ENCODE results near the gene OLFML3. TPM values are rescaled to one million over a fixed set of nuclear protein-coding genes. Genes with fewer than 3 reads are reported as not detected.
"Not testable (repeated sequence)": the region's sequence is repeated elsewhere in the genome, so short reads cannot be mapped to it uniquely, and the experiment has no call there.

OLFML3 gene
- total and polyA plus RNA-seq, 2 of the 13 experiments (the other 11 are each of a cell fraction or from before 2014, with no cell fraction given) = 2.0 to 5.1 TPM

GRCh38 chr1:114015075-114015474 lies 35.8 kb downstream of the OLFML3 start (continued):
- no peak for TF ChIP-seq IKZF5 (CRISPR knock-in tag; IDR thresholded peaks at IDR 0.05)
- TF ChIP-seq PHF21A (CRISPR knock-in tag; IDR thresholded peaks at IDR 0.05) = no peak

GRCh38 chr1:114019724-114020123 lies 40.5 kb downstream of the OLFML3 start:
- in situ Hi-C loops (cut with HindIII; ENCODE audit: extremely low pct_ligation_motif_present, low pct_unique_long_range_greater_than_20kb); POLR2A ChIA-PET: not testable (repeated sequence)
- WGBS (ENCODE audit: low lambda C conversion rate) = 9% methylated on average over 3 of the region's 3 CpGs

GRCh38 chr1:114021665-114022099 lies 42.4 kb downstream of the OLFML3 start:
- 3% methylated on average over 4 of the region's 4 CpGs for WGBS (ENCODE audit: low lambda C conversion rate)
- Histone ChIP-seq H3K27ac (ENCODE audit: extremely low read length, insufficient read depth, low read length) (no peak overlapping the region), H3K36me3 (replicated peaks in 1 of 2; ENCODE audit: control insufficient read depth in 1 of 2, insufficient read depth in 2 of 2, low read length in 2 of 2) (no peaks in the 10 kb centered on the region), H3K27me3 (ENCODE audit: control insufficient read depth in 1 of 2, insufficient read depth in 2 of 2, low read length in 2 of 2) (no peaks in the 10 kb centered on the region; a peak in 1 of 5 replicates), H3K4me1 (ENCODE audit: insufficient read depth, low read length) (peaks cover 14% of the 10 kb centered on the region), H4K20me1 (ENCODE audit: insufficient read depth, low read length) (no peaks in the 10 kb centered on the region), H3K9me3 (ENCODE audit: low read length) (no peaks in the 10 kb centered on the region), H2AFZ (ENCODE audit: low read length) (no peak overlapping the region), H3K4me2 (ENCODE audit: low read depth, low read length) (no peak overlapping the region), H3K4me3 (replicated peaks in 1 of 3; ENCODE audit: insufficient read depth in 1 of 3, low read depth in 2 of 3, low read length in 3 of 3) (no peak overlapping the region), H3K79me2 (ENCODE audit: insufficient read depth, low read length) (no peaks in the 10 kb centered on the region), H3K9ac (ENCODE audit: insufficient read depth, low read depth, low read length) (no peak overlapping the region)
- POLR2A ChIA-PET = no interaction called here
- intact Hi-C loops (cut with micrococcal nuclease; ENCODE audit: unreplicated experiment) = no loop called here
- in situ Hi-C loops (cut with HindIII; ENCODE audit: extremely low pct_ligation_motif_present, low pct_unique_long_range_greater_than_20kb) = no loop called here
- CTCF ChIA-PET (ENCODE audit: low intra/inter-chr PET ratio, low total read pairs) = no interaction called here
- FAIRE-seq (no peak), DNase-seq (ENCODE audit: low spot score) (peak; percentile 10), ATAC-seq (peak; percentile 60)
- BruUV-seq (replicated peaks) = no TSS peak
- TF ChIP-seq GATAD2A (CRISPR knock-in tag; IDR thresholded peaks at IDR 0.05) (peak; percentile 33; the same call in 1 of the 2 replicates), HOXA3 (CRISPR knock-in tag; IDR thresholded peaks at IDR 0.05) (no peak), CAMTA2 (CRISPR knock-in tag; IDR thresholded peaks at IDR 0.05; ENCODE audit: borderline replicate concordance) (no peak), SOX5 (CRISPR knock-in tag; IDR thresholded peaks at IDR 0.05; ENCODE audit: borderline replicate concordance) (no peak), CEBPB (IDR thresholded peaks at IDR 0.05; ENCODE audit: borderline replicate concordance, low read depth, low read length) (peak; percentile 10; the same call in 1 of the 2 replicates), USF2 (IDR thresholded peaks at IDR 0.05; ENCODE audit: low read depth, low read length) (no peak), USF2 (CRISPR knock-in tag; IDR thresholded peaks at IDR 0.05; ENCODE audit: borderline replicate concordance) (no peak), ZNF44 (CRISPR knock-in tag; IDR thresholded peaks at IDR 0.05) (no peak), SALL1 (CRISPR knock-in tag; IDR thresholded peaks at IDR 0.05) (0 out of 2 replicates have a peak, but pooled peaks have one; percentile 18), TCF7 (IDR thresholded peaks at IDR 0.05; ENCODE audit: low read depth) (peak; percentile 40; the same call in 1 of the 2 replicates), ONECUT2 (CRISPR knock-in tag; IDR thresholded peaks at IDR 0.05) (peak; percentile 79), ATRX (CRISPR knock-in tag; IDR thresholded peaks at IDR 0.05; ENCODE audit: borderline replicate concordance) (no peak), ZNF326 (CRISPR knock-in tag; IDR thresholded peaks at IDR 0.05; ENCODE audit: borderline replicate concordance) (no peak), ZNF652 (CRISPR knock-in tag; IDR thresholded peaks at IDR 0.05; ENCODE audit: borderline replicate concordance, low read depth) (peak; percentile 74; the same call in 1 of the 2 replicates)

More at GRCh38 chr1:114019724-114020123, 40.5 kb downstream of the OLFML3 start:
- H3K27ac ChIP-seq (ENCODE audit: extremely low read length, insufficient read depth, low read length); H3K4me3 ChIP-seq (replicated peaks in 1 of 3; ENCODE audit: insufficient read depth in 1 of 3, low read depth in 2 of 3, low read length in 3 of 3); CTCF ChIA-PET (ENCODE audit: low intra/inter-chr PET ratio, low total read pairs); H4K20me1 ChIP-seq (ENCODE audit: insufficient read depth, low read length); H2AFZ ChIP-seq (ENCODE audit: low read length); H3K36me3 ChIP-seq (replicated peaks in 1 of 2; ENCODE audit: control insufficient read depth in 1 of 2, insufficient read depth in 2 of 2, low read length in 2 of 2); H3K27me3 ChIP-seq (ENCODE audit: control insufficient read depth in 1 of 2, insufficient read depth in 2 of 2, low read length in 2 of 2); ATAC-seq; H3K9me3 ChIP-seq (ENCODE audit: low read length); BruUV-seq (replicated peaks); intact Hi-C loops (cut with micrococcal nuclease; ENCODE audit: unreplicated experiment); H3K9ac ChIP-seq (ENCODE audit: insufficient read depth, low read depth, low read length); DNase-seq (ENCODE audit: low spot score); H3K79me2 ChIP-seq (ENCODE audit: insufficient read depth, low read length); H3K4me2 ChIP-seq (ENCODE audit: low read depth, low read length); FAIRE-seq: not testable (repeated sequence)
- H3K4me1 ChIP-seq (ENCODE audit: insufficient read depth, low read length) = peaks cover 14% of the 10 kb centered on the region

Measured in HepG2 (cell line).